Measurements from ENCODE around the gene TGFBR1. TPM values are rescaled to one million over a fixed set of nuclear protein-coding genes. Genes with fewer than 3 reads are reported as not detected.

TGFBR1 gene
- total RNA-seq, 2 experiments from 2014 or later, result 12.9 to 14.6 TPM

- H3K27me3 Mint-ChIP-seq, result no peaks in the 10 kb centered on the region
- CTCF ChIA-PET, result no interaction called here
- Histone ChIP-seq H3K27ac (ENCODE audit: low read depth in 1 of 2, low read length in 2 of 2) (no peak overlapping the region), H3K4me3 (ENCODE audit: low read length) (no peak overlapping the region), H3K36me3 (ENCODE audit: insufficient read depth, low read length) (peaks cover 14% of the 10 kb centered on the region), H3K27me3 (ENCODE audit: control insufficient read depth in 1 of 2, insufficient read depth in 2 of 2, low read length in 2 of 2) (no peaks in the 10 kb centered on the region), H3K4me1 (ENCODE audit: insufficient read depth, low read length) (no peaks in the 10 kb centered on the region), H3K9me3 (ENCODE audit: control insufficient read depth in 1 of 2, insufficient read depth in 1 of 2, low read length in 2 of 2) (no peaks in the 10 kb centered on the region)
- no peaks in the 10 kb centered on the region for H3K9me3 Mint-ChIP-seq
- TF ChIP-seq CTCF (IDR thresholded peaks at IDR 0.05), result no peak
- H3K36me3 Mint-ChIP-seq (ENCODE audit: low read depth), result peaks cover 31% of the 10 kb centered on the region
- H3K27ac Mint-ChIP-seq, result no peak overlapping the region
- H3K4me3 Mint-ChIP-seq, result no peak overlapping the region
- intact Hi-C loops (cut with DNase I, micrococcal nuclease), result no loop called here
- ATAC-seq (ENCODE audit: poor library complexity) (no peak), DNase-seq (no peak)
- H3K4me1 Mint-ChIP-seq (ENCODE audit: low read depth), result peaks cover 29% of the 10 kb centered on the region
- POLR2A ChIA-PET, result no interaction called here
These were observed 49.4 kb downstream of the TGFBR1 start for GRCh38 chr9:99154356-99154755.

- TF ChIP-seq CTCF (IDR thresholded peaks at IDR 0.05), result no peak
- no peaks in the 10 kb centered on the region for H3K27me3 ChIP-seq (ENCODE audit: control insufficient read depth in 1 of 2, insufficient read depth in 2 of 2, low read length in 2 of 2)
- Mint-ChIP-seq H3K27ac (peak overlapping the region; percentile 25), H3K36me3 (ENCODE audit: low read depth) (peaks cover 18% of the 10 kb centered on the region), H3K4me3 (no peak overlapping the region), H3K9me3 (no peaks in the 10 kb centered on the region), H3K4me1 (ENCODE audit: low read depth) (peaks cover 15% of the 10 kb centered on the region), H3K27me3 (peaks cover 9% of the 10 kb centered on the region)
- no peaks in the 10 kb centered on the region for H3K4me1 ChIP-seq (ENCODE audit: insufficient read depth, low read length)
- DNase-seq (no peak), ATAC-seq (ENCODE audit: poor library complexity) (no peak)
- POLR2A ChIA-PET, result no interaction called here
- CTCF ChIA-PET, result no interaction called here
- no peak overlapping the region for H3K4me3 ChIP-seq (ENCODE audit: low read length)
- H3K36me3 ChIP-seq (ENCODE audit: insufficient read depth, low read length), result peaks cover 11% of the 10 kb centered on the region
- H3K27ac ChIP-seq (ENCODE audit: low read depth in 1 of 2, low read length in 2 of 2), result no peak overlapping the region
- no peaks in the 10 kb centered on the region for H3K9me3 ChIP-seq (ENCODE audit: control insufficient read depth in 1 of 2, insufficient read depth in 1 of 2, low read length in 2 of 2)
- intact Hi-C loops (cut with DNase I, micrococcal nuclease), result loop anchor here in 1 of 2 experiments (5.0 kb wide), 1 partner anchor 62 kb away; no protein-coding TSS in a partner anchor
These were observed 50.8 kb downstream of the TGFBR1 start for GRCh38 chr9:99155736-99156135.

- Histone ChIP-seq H3K27me3 (ENCODE audit: control insufficient read depth in 1 of 2, insufficient read depth in 2 of 2, low read length in 2 of 2) (no peaks in the 10 kb centered on the region), H3K4me1 (ENCODE audit: insufficient read depth, low read length) (no peaks in the 10 kb centered on the region), H3K9me3 (ENCODE audit: control insufficient read depth in 1 of 2, insufficient read depth in 1 of 2, low read length in 2 of 2) (no peaks in the 10 kb centered on the region), H3K4me3 (ENCODE audit: low read length) (no peak overlapping the region), H3K27ac (ENCODE audit: low read depth in 1 of 2, low read length in 2 of 2) (no peak overlapping the region), H3K36me3 (ENCODE audit: insufficient read depth, low read length) (no peaks in the 10 kb centered on the region)
- no peak overlapping the region for H3K27ac Mint-ChIP-seq
- no peak for DNase-seq
- intact Hi-C loops (cut with DNase I, micrococcal nuclease), result loop anchor here in 1 of 2 experiments (5.0 kb wide), 1 partner anchor 59 kb away; no protein-coding TSS in a partner anchor
- POLR2A ChIA-PET, result no interaction called here
- no peaks in the 10 kb centered on the region for H3K9me3 Mint-ChIP-seq
- no peak for ATAC-seq (ENCODE audit: poor library complexity)
- H3K27me3 Mint-ChIP-seq, result peaks cover 15% of the 10 kb centered on the region
- H3K4me1 Mint-ChIP-seq (ENCODE audit: low read depth), result peaks cover 6% of the 10 kb centered on the region
- no peaks in the 10 kb centered on the region for H3K36me3 Mint-ChIP-seq (ENCODE audit: low read depth)
- CTCF ChIA-PET, result interaction anchor here (0.6 kb wide), 1 partner anchor 411 kb away, joined by 4 read pairs; no protein-coding TSS in a partner anchor
- no peak for TF ChIP-seq CTCF (IDR thresholded peaks at IDR 0.05)
- H3K4me3 Mint-ChIP-seq, result no peak overlapping the region
These were observed 53.7 kb downstream of the TGFBR1 start for GRCh38 chr9:99158629-99159028.
